Adrenal gland (tissue), 5 donors: Measurements from ENCODE around the gene SLC28A1.

Source experiments
- CTCF ChIP-seq, 6 experiments: fragments of 450-650 bp in 4 of 6; fragments of 200-600 bp in 2 of 6; sonication (generic) in 1 of 6; IDR thresholded peaks; 1 replicate in 5 of 6; 2 replicates in 1 of 6; pipeline versions ENCODE4 v1.5.1 to v1.8.0; 2016 to 2021; ENCODE audit warnings: antibody characterized with exemption in 6 of 6, mild to moderate bottlenecking in 2 of 6, moderate library complexity in 1 of 6
- POLR2A ChIP-seq, 2 donors: fragments of 450-650 bp; IDR thresholded peaks; one replicate each; pipeline ENCODE4 v1.6.1; 2017; ENCODE audit warnings: antibody characterized with exemption in 2 of 2, mild to moderate bottlenecking in 2 of 2, moderate library complexity in 1 of 2
- donor health status: DM: no; HTN: no; CAD: no.

- TF ChIP-seq CTCF (IDR thresholded peaks at IDR 0.05) (no peak), POLR2A (IDR thresholded peaks at IDR 0.05) (no peak)
These were observed 1.9 kb downstream of the SLC28A1 start for GRCh38 chr15:84886211-84886983.
